Activated T-helper 1 cell treated with Interleukin-2 at 50 U/mL for 16 hours (primary cell): ENCODE data around the gene TSPAN14.
"Not testable (repeated sequence)": the region's sequence is repeated elsewhere in the genome, so short reads cannot be mapped to it uniquely, and the experiment has no call there.

Experiments used
- DNase-seq: peaks from one replicate; pipeline ENCODE4 v3.0.0-alpha.2; 2020; ENCODE audit warnings: low read depth

TSPAN14 gene

GRCh38 chr10:80470266-80470665, 16.2 kb downstream of the TSPAN14 start:
- no peak for DNase-seq

DNA sequence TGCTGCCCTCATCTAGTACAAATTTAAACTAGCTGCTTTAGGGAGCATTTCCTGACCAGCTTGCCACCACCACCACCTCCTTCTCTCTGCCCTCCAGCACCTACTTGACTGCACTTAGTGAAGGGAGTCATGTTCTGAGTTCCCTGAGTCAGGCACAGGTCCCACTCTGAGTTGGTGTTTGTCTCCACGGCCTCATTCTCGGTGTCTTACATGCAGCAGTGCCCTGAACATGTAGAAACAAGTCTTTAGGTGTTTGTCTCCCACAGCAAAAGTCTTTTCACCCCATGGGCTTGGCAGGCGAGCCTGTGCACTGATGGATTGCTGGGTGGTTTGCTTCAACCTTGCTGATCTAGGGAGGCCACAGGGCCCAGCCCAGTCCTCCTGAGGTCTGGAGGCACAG, 16.9 kb downstream of the TSPAN14 start:
- DNase-seq, result no peak

DNA sequence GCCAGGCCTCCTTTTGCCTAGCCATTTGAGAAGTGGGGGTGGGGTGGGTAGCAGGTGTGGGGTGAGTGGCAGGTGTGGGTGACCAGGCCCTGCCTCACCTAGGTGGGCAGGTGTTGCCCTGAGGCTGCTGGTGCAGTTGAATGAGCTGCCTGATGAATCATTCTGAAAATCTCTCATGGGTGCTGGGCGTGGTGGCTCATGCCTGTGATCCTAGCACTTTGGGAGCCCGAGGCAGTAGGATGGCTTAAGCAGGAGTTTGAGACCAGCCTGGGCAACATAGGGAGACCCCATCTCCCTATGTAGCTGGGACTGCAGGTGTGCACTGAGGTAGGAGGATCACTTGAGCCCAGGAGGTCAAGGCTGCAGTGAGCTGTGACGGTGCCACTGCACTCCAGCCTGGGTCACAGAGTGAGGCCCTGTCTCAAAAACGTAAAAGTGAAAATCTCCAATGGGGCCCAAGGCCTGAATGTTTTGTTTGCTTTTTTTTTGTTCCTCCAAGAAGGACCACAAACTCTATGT, 17.7 kb downstream of the TSPAN14 start:
- no peak for DNase-seq

GRCh38 chr10:80472234-80473095, 18.4 kb downstream of the TSPAN14 start:
- DNase-seq, result no peak

DNA sequence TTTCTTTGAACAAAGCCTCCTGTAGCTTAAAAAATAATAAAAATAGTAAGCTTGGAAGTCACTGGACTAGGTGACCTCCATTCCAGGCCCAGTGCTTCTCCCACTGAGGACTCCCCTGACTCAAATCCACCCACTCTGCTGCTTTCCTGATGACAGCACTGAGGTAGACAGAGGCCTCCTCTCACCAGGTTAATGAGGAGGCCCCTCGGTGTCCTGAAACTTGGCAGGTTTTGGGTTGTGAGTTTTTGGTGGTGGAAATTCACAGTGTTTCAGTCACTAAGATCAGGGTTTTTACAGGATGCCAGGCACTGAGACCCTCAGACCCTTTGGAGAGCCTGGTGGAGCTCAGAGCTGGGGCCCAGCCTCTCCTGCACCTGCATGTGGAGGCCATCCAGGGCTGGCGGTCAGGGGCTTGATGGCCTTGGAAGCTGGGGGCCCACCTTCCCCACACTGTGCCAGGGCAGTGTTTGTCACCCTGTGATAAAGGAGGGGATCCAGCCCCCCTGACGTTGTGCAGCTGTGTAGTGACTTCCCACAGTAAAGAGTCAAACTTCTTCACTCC, 19.1 kb downstream of the TSPAN14 start:
- no peak for DNase-seq

GRCh38 chr10:80473692-80474596, 19.8 kb downstream of the TSPAN14 start:
- DNase-seq, result no peak

- DNase-seq, result no peak
These were observed 20.4 kb downstream of the TSPAN14 start for GRCh38 chr10:80474597-80474910.

GRCh38 chr10:80474941-80475340, 20.8 kb downstream of the TSPAN14 start:
- no peak for DNase-seq

- DNase-seq, result not testable (repeated sequence)
These were observed 21.5 kb downstream of the TSPAN14 start for GRCh38 chr10:80475641-80476040.

- no peak for DNase-seq
These were observed 22.6 kb downstream of the TSPAN14 start for GRCh38 chr10:80476685-80477084.

DNA sequence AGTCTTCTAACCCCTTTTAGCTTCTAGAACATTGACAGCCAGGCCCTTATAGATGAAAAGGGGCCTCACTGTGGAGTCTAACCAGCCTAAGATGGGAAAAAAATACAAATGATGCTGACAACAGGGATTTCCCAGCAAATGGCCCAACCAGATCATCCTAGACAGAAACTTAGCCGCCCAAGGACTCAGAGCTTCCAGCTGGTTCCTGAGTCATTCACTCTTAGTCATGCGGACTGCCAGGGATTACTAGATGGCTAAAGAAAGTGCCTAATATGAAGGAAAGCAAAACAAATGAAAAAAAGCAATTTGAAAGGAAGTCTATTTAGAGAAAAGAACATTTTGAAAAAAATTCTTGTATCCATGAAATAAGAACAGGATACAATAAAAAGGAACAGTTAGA, 23.7 kb downstream of the TSPAN14 start:
- no peak for DNase-seq

DNA sequence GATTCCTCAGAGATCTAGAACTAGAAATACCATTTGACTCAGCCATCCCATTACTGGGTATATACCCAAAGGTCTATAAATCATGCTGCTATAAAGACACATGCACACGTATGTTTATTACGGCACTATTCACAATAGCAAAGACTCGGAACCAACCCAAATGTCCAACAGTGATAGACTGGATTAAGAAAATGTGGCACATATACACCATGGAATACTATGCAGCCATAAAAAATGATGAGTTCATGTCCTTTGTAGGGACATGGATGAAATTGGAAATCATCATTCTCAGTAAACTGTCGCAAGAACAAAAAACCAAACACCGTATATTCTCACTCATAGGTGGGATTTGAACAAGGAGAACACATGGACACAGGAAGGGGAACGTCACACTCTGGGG, 26.3 kb downstream of the TSPAN14 start:
- DNase-seq, result not testable (repeated sequence)

- no peak for DNase-seq
These were observed 26.7 kb downstream of the TSPAN14 start for GRCh38 chr10:80480852-80481251.

- no peak for DNase-seq
These were observed 30.1 kb downstream of the TSPAN14 start for GRCh38 chr10:80484243-80484642.

DNA sequence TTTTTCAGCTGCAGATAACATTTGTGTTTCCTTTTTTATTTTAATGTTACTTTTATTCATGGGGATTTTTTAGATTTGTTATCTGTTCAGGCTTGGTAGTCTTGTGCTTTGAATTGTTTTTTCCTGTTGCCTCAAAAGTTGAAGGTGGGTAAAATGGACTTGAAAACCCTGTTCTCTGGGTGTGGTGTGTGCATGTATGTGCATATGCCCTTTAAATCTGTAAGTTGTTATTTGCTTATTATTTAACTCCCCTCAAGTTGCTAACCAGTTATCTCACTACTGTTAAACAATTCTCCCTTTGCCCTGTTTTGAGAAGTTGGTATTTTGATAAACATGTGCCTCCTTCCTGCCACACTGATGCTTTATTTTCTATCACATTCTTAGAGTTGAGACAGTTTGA, 30.6 kb downstream of the TSPAN14 start:
- no peak for DNase-seq

DNA sequence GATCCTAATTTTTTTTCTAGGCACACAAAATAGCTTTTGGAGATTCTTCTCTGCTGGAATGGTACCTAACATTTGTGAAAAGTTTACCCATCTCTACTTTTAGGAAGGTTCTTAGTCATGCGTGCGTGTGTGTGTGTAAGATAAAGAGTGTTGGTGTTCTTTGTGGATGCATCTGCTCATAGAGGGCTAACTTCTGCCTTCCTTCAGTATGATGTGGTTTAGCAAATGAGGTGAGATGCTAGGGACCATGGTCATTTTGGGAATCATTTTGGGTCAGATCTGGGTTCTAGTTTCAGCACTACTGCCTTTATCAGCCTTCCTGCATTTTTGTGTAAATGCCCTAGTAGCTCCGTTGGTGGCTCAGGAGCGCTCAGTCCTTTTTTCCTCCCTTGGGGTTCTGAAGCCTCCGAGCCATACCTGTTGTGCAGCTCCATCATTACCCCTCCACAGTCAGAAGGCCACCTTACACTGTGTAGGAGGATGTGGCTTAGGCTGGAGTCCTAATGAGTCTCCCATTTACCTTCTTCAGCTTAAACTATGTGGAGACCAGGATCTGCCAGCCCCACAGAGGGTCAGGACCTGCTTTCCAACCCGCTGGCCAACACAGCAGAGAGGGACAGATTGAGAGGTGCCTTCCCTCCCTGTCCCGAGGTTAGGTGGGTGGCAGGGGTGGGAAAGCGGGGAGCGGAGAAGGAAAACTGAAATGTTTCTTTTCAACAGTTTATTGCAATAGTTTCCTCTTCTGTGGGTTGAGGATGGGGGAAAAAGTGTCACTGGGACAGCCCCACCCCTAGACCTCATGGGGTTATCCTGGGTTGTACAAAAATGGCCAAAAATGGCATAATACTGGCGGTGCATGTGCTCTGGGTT, 31.2 kb downstream of the TSPAN14 start:
- DNase-seq, result no peak

DNA sequence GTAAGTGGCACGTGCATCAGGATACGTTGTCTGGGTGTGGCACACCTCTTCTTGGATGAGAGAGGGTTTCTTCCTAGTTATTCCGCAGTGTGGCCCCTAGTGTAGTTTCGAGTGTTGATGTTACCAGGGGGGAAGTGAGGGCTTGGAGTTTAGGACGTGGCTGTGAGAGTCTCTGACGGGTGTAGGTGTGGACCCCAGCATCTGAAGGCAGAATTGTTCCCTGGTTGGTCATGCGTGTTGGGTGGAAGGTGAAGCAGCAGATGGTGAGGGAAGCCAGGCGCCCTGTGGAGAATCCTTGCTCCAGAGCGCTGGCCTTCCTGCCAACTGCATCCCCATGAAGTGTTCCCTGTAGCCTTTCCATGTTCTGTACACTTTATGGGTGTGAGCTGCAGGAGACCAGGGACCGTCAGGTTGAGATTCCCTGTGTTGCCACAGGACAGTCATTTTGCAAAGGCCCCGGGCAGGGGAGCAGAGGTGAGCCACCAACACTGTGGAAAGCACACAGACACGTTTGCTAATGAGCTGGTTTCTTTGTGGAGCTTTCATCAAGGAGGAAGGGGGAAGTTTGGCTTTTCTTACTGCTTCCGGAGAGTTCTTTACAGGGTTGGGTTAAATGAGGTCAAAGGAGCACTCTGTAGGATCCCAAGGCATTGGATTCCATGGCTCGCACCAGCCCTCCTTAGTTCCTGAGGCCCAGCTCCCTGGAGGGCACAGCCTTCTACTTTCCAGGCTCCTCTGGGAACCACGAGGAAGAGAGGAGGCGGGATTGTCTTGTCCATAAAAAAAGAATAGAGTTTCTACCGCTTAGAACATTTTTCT, 32.0 kb downstream of the TSPAN14 start:
- DNase-seq, result no peak

DNA sequence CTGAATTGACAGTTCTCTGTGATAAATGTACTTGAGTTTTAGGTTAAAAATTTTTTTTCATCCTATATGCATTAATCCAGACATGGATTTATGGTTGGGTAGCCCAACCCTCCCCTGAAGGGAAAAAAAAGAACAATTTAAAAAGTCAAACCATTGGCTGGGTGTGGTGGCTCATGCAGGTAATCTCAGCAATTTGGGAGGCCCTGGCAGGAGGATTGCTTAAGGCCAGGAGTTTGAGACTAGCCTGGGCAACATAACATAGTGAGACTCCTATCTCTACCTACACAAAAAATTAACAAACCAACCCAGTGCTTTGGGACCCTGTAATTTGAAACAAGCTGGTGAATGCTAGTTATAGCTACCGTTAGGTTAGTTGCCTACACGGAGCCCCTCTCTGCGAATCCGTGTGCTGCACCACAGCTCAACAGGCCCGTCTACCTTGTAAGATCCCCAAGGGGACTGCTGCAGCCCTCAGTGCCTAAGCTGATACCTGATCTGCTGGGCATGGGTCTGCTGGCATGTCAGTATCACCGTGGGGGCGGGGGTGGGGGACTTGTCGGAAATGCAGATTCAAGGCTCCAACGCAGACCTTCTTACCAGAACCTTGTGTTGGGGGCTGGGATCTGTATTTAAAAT, 32.8 kb downstream of the TSPAN14 start:
- no peak for DNase-seq

- no peak for DNase-seq
These were observed 33.3 kb downstream of the TSPAN14 start for GRCh38 chr10:80487421-80487785.

DNA sequence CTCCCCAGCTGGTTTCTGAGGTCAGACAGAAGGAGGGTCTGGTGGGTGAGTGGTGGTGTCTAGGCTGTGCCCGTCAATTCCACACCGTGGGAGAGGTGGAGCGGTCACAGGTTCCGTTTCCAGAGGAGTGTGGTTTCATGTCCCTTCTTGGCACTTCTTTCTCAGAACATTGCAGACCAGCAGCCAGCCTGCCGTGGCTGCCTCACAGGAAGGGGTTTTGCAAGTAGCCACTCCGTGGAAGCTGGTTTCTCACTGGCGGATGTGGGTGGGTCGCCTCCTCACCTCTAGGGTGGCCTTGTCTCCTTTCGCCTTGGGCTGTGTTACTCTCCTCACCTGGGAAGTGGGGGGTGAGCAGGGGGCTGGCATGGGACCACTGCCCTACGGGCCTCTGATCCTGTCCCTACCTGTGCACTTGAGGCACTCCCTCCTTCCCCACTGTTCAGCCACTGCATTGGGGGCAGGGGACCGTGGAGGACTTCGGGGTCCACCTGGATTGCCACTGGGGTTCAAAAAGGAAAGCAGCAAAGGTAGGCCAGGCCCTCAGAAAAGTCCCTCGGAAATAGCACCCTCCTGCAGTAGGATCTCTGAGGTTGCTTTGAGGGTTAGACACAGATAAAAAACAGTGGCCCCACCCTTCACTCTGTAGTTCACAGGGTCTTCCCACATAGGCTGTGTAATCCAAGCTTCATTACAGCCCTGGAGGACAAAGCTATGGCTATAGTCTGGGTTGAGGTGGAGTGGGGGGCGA, 33.9 kb downstream of the TSPAN14 start:
- peak; percentile 38 for DNase-seq
